GM13976 (cell line): ENCODE results near the gene SECISBP2.

Experiments used
- DNase-seq: peaks from one replicate; pipeline ENCODE4 v3.0.0; 2012; ENCODE audit warnings: low spot score
- CTCF ChIP-seq: IDR thresholded peaks from 2 replicates; pipeline ENCODE4 v1.5.1; 2012; ENCODE audit warnings: borderline replicate concordance, mild to moderate bottlenecking; ENCODE audit not compliant: insufficient read depth; ENCODE audit errors: extremely low read depth, missing control alignments, control extremely low read depth
- in situ Hi-C: fragments of 300-500 bp; cut with MboI; formaldehyde crosslinking; loops from one replicate; pipeline ENCODE4 v1.12.0; 2022; ENCODE audit warnings: low sequenced_read_pairs, mixed read lengths, inconsistent platforms; ENCODE audit not compliant: unreplicated experiment

The SECISBP2 gene

GRCh38 chr9:89363311-89363670, 45.0 kb downstream of the SECISBP2 start:
- DNase-seq: no peak
- TF ChIP-seq CTCF: no peak
- in situ Hi-C loops: no loop called here

GRCh38 chr9:89363921-89364665, 45.8 kb downstream of the SECISBP2 start:
- no peak for TF ChIP-seq CTCF
- in situ Hi-C loops: no loop called here
- no peak for DNase-seq

GRCh38 chr9:89364666-89365531, 46.6 kb downstream of the SECISBP2 start:
- DNase-seq: no peak
- TF ChIP-seq CTCF: no peak
- in situ Hi-C loops: no loop called here

- in situ Hi-C loops: no loop called here
- no peak for DNase-seq
- TF ChIP-seq CTCF: no peak
Observed at GRCh38 chr9:89365532-89365912, 47.2 kb downstream of the SECISBP2 start.

- DNase-seq: no peak
Observed at GRCh38 chr9:89366711-89367110, 48.4 kb downstream of the SECISBP2 start.

GRCh38 chr9:89367281-89367680, 49.0 kb downstream of the SECISBP2 start:
- TF ChIP-seq CTCF: no peak
- in situ Hi-C loops: no loop called here
- no peak for DNase-seq

More at GRCh38 chr9:89366711-89367110, 48.4 kb downstream of the SECISBP2 start:
- TF ChIP-seq CTCF: no peak
- in situ Hi-C loops: no loop called here
